RPMI7951 (cell line): Measurements from ENCODE around the gene TRIM36. TPM values are rescaled to one million over a fixed set of nuclear protein-coding genes. Genes with fewer than 3 reads are reported as not detected.

Source experiments
- DNase-seq: peaks from one replicate; pipeline ENCODE4 v3.0.0-alpha.2; 2012; ENCODE audit warnings: low read depth
- total RNA-seq: library from RNA; depleted of rRNA; stranded (reverse); fragments of >200 nt; shearing (Covaris generic); gene quantifications from 2 replicates; pipeline ENCODE4 v1.2.3, GENCODE V29; 2014; rRNA removed

TRIM36 gene
- total RNA-seq, 1 experiment from 2014 or later = 3.5 TPM

GRCh38 chr5:115079924-115080623, 89.6 kb downstream of the TRIM36 start:
- no peak for DNase-seq

Other genes with a start within 250 kb of the TRIM36 start
- gene PGGT1B, start 93.0 kb upstream of the TRIM36 start, total RNA-seq = 4.4 and 9.0 TPM in 2 replicates
- gene CCDC112, start 126.7 kb upstream of the TRIM36 start, total RNA-seq = 8.4 and 8.9 TPM in 2 replicates